ENCODE results near the gene OSTF1. TPM values are rescaled to one million over a fixed set of nuclear protein-coding genes. Genes with fewer than 3 reads are reported as not detected.

Gene OSTF1
- total and polyA plus RNA-seq, 2 donors (not counting 3 experiments of a cell fraction or from before 2014, with no cell fraction given): 23.5 to 70.9 TPM

GRCh38 chr9:75081632-75082031 is 6.7 kb upstream of the OSTF1 start:
- no peak overlapping the region for H3K9ac ChIP-seq (replicated peaks; ENCODE audit: extremely low read depth, insufficient read depth, low read length)
- peaks cover 0 to 14% of the 10 kb centered on the region in 2 experiments for H3K36me3 ChIP-seq (ENCODE audit: control insufficient read depth in 2 of 2, extremely low read depth in 1 of 2, insufficient read depth in 2 of 2, low read length in 2 of 2)
- H3K4me1 ChIP-seq (ENCODE audit: control insufficient read depth, extremely low read depth, insufficient read depth, low read length): peaks cover 4% of the 10 kb centered on the region
- H3K4me3 ChIP-seq (replicated peaks in 1 of 3; ENCODE audit: insufficient read depth in 1 of 3, low read depth in 1 of 3, low read length in 3 of 3): no peak overlapping the region
- dilution Hi-C loops (cut with MboI; ENCODE audit: extremely low pct_ligation_motif_present, low sequenced_read_pairs): no loop called here
- H3K9me1 ChIP-seq (replicated peaks; ENCODE audit: control insufficient read depth, extremely low read depth, insufficient read depth, low read length): no peaks in the 10 kb centered on the region
- CTCF ChIA-PET: interaction anchor here (1.7 kb wide), 1 partner anchor 308 kb away, joined by 4 read pairs; no protein-coding TSS in a partner anchor
- TF ChIP-seq EZH2 (IDR thresholded peaks at IDR 0.05; ENCODE audit: borderline replicate concordance, low read depth, low read length, severe bottlenecking): no peak
- no peak for TF ChIP-seq FOS (IDR thresholded peaks at IDR 0.05; ENCODE audit: borderline replicate concordance, insufficient read depth, low read length)
- no peak for TF ChIP-seq MAX (IDR thresholded peaks at IDR 0.05; ENCODE audit: insufficient read depth, insufficient read length)
- TF ChIP-seq CTCF (IDR thresholded peaks at IDR 0.05; ENCODE audit: extremely low read depth in 1 of 2, insufficient read depth in 1 of 2, low read depth in 1 of 2, low read length in 2 of 2): no peak
- TF ChIP-seq MYC (IDR thresholded peaks at IDR 0.05; ENCODE audit: low read depth, low read length): no peak
- no peak overlapping the region for H3K4me2 ChIP-seq (ENCODE audit: insufficient read depth, low read length)
- H3K79me2 ChIP-seq (ENCODE audit: control insufficient read depth, insufficient read depth, low read length): no peaks in the 10 kb centered on the region
- no peak overlapping the region for H2AFZ ChIP-seq (ENCODE audit: low read depth, low read length)
- no peak overlapping the region for H3K27ac ChIP-seq (ENCODE audit: insufficient read depth, low read depth, low read length)
- no peak for FAIRE-seq
- no peaks in the 10 kb centered on the region for H3K27me3 ChIP-seq (ENCODE audit: control insufficient read depth in 2 of 2, insufficient read depth in 2 of 2, low read length in 2 of 2)
- no peaks in the 10 kb centered on the region for H3K9me3 ChIP-seq (replicated peaks; ENCODE audit: control insufficient read depth, insufficient read depth, low read length)
- no TSS peak for BruUV-seq (replicated peaks)
- H4K20me1 ChIP-seq (replicated peaks; ENCODE audit: control insufficient read depth, extremely low read depth, insufficient read depth, low read length): no peaks in the 10 kb centered on the region
- intact Hi-C loops (cut with micrococcal nuclease): no loop called here
- DNase-seq (ENCODE audit: low read depth, low spot score): no peak
- POLR2A ChIA-PET: no interaction called here
